HCT116 (cell line): ENCODE measurements around the gene SLC1A4. TPM values are rescaled to one million over a fixed set of nuclear protein-coding genes. Genes with fewer than 3 reads are reported as not detected.

Experiments
- ATAC-seq: fragments of 200-7000 bp; cut with Tn5 transposase; 2 replicates; pipeline ENCODE4 v1.9.1; 2020; ENCODE audit warnings: mild to moderate bottlenecking, moderate library complexity
- BruUV-seq: library from RNA; stranded (reverse); fragments of 400-500 nt; replicated peaks from 2 replicates; lab custom pipeline; 2021; lab: Mats Ljungman, UMichigan
- CTCF ChIA-PET: fragments of 300-600 bp; sonication (Branson Sonifier 250); formaldehyde crosslinking; loops from one replicate; lab custom pipeline; 2021; ENCODE audit warnings: antibody characterized with exemption; lab: Charles Lee
- POLR2A ChIA-PET: fragments of 300-600, 350-600 bp; sonication (Branson Sonifier 250); formaldehyde crosslinking; loops from one replicate; lab custom pipeline; 2021; ENCODE audit warnings: antibody characterized with exemption; lab: Charles Lee
- RAD21 ChIA-PET, 2 experiments: fragments of 300-600 bp; sonication (Branson Sonifier 250); formaldehyde crosslinking; loops; one replicate each; lab custom pipeline; 2023; ENCODE audit warnings: low total read pairs in 2 of 2; ENCODE audit not compliant: uncharacterized antibody in 2 of 2, unreplicated experiment in 2 of 2, low non-redundant PET in 1 of 2; lab: Charles Lee
- DNase-seq: peaks from one replicate; pipeline ENCODE4 v3.0.0-alpha.2; 2010; ENCODE audit warnings: low read depth, low spot score
- H2AFZ ChIP-seq: fragments of 200-600 bp; shearing (Covaris generic), sonication (generic); 2 replicates; pipeline ENCODE4 v1.6.1; 2017; ENCODE audit warnings: low read depth, mixed run types, mixed read lengths, antibody characterized with exemption, low read length; ENCODE audit not compliant: poor library complexity, severe bottlenecking
- H3K27ac ChIP-seq: 2 replicates; pipeline ENCODE4 v1.5.1; 2012; ENCODE audit warnings: low read depth, low read length
- H3K27me3 ChIP-seq: fragments of 200-600 bp; sonication (generic); 2 replicates; pipeline ENCODE4 v1.6.1; 2016; ENCODE audit warnings: mixed run types, low read length, mixed read lengths; ENCODE audit not compliant: insufficient read depth
- H3K36me3 ChIP-seq, 2 experiments: fragments of 200-500 bp in 1 of 2; fragments of 200-600 bp in 1 of 2; sonication (Bioruptor generic) in 1 of 2; sonication (generic) in 1 of 2; 2 replicates each; pipeline versions ENCODE4 v1.5.1 to v1.6.1; 2014 to 2016; ENCODE audit warnings: low read length in 2 of 2, inconsistent platforms in 1 of 2, mixed read lengths in 1 of 2, mixed run types in 1 of 2; ENCODE audit not compliant: insufficient read depth in 2 of 2, control insufficient read depth in 1 of 2
- H3K4me1 ChIP-seq, 2 experiments: fragments of 200-600 bp in 1 of 2; sonication (generic) in 1 of 2; 2 replicates each; pipeline versions ENCODE4 v1.5.1 to v1.6.1; 2012 to 2017; ENCODE audit warnings: low read length in 2 of 2, inconsistent platforms in 1 of 2, mild to moderate bottlenecking in 1 of 2, mixed read lengths in 1 of 2, mixed run types in 1 of 2, moderate library complexity in 1 of 2; ENCODE audit not compliant: insufficient read depth in 2 of 2, control insufficient read depth in 1 of 2
- H3K4me2 ChIP-seq: fragments of 200-600 bp; sonication (generic); 2 replicates; pipeline ENCODE4 v1.6.1; 2017; ENCODE audit warnings: mixed run types, low read length, mixed read lengths
- H3K4me3 ChIP-seq, 2 experiments: fragments of 200-600 bp in 1 of 2; sonication (generic) in 1 of 2; replicated peaks in 1 of 2; 2 replicates each; pipeline ENCODE4 v1.5.1; 2011 to 2016; ENCODE audit warnings: low read length in 2 of 2, control low read depth in 1 of 2, low read depth in 1 of 2, mild to moderate bottlenecking in 1 of 2, mixed read lengths in 1 of 2, mixed run types in 1 of 2
- H3K79me2 ChIP-seq: fragments of 200-600 bp; sonication (generic); 2 replicates; pipeline ENCODE4 v1.6.1; 2017; ENCODE audit warnings: mild to moderate bottlenecking, mixed run types, low read length, moderate library complexity, mixed read lengths; ENCODE audit not compliant: insufficient read depth
- H3K9ac ChIP-seq: fragments of 200-600 bp; sonication (generic); 2 replicates; pipeline ENCODE4 v1.6.1; 2016; ENCODE audit warnings: low read length, mixed read lengths
- H3K9me2 ChIP-seq: fragments of 200-600 bp; sonication (generic), shearing (Covaris generic); 2 replicates; pipeline ENCODE4 v1.6.1; 2017; ENCODE audit warnings: mixed run types, mild to moderate bottlenecking, moderate library complexity; ENCODE audit not compliant: insufficient read depth
- H3K9me3 ChIP-seq, 2 experiments: fragments of 200-500 bp in 1 of 2; fragments of 200-600 bp in 1 of 2; sonication (Bioruptor generic) in 1 of 2; sonication (generic) in 1 of 2; 2 replicates each; pipeline ENCODE4 v1.6.1; 2014 to 2017; ENCODE audit warnings: low read length in 2 of 2, mixed read lengths in 2 of 2, inconsistent platforms in 1 of 2, low read depth in 1 of 2, mild to moderate bottlenecking in 1 of 2, mixed run types in 1 of 2, moderate library complexity in 1 of 2; ENCODE audit not compliant: control insufficient read depth in 1 of 2, insufficient read depth in 1 of 2
- H4K20me1 ChIP-seq: fragments of 200-600 bp; sonication (generic), shearing (Covaris generic); 2 replicates; pipeline ENCODE4 v1.6.1; 2017; ENCODE audit warnings: mixed run types, mild to moderate bottlenecking, moderate library complexity; ENCODE audit not compliant: insufficient read depth
- CEBPB ChIP-seq: IDR thresholded peaks from 2 replicates; pipeline ENCODE4 v1.6.1; 2012; ENCODE audit warnings: low read depth
- SIN3A ChIP-seq: IDR thresholded peaks from 2 replicates; pipeline ENCODE4 v1.6.1; 2012; ENCODE audit warnings: low read depth
- ZFX ChIP-seq: fragments of 450-650 bp; IDR thresholded peaks from 2 replicates; pipeline ENCODE4 v1.6.1; 2017
- intact Hi-C: fragments of 100-400 bp; cut with micrococcal nuclease; formaldehyde crosslinking; loops from 2 replicates; pipeline ENCODE4 v1.10.0; 2022
- total RNA-seq: library from RNA; stranded (reverse); gene quantifications from one replicate; pipeline ENCODE4 v1.2.1, GENCODE V29; 2021; ENCODE audit not compliant: unreplicated experiment
- TF ChIP-seq, protein P1 (sequence below): IDR thresholded peaks from 2 replicates; pipeline ENCODE4 v1.6.1; 2012; ENCODE audit warnings: low read depth

SLC1A4 gene
- total RNA-seq, 1 experiment from 2014 or later: 9.2 TPM

DNA sequence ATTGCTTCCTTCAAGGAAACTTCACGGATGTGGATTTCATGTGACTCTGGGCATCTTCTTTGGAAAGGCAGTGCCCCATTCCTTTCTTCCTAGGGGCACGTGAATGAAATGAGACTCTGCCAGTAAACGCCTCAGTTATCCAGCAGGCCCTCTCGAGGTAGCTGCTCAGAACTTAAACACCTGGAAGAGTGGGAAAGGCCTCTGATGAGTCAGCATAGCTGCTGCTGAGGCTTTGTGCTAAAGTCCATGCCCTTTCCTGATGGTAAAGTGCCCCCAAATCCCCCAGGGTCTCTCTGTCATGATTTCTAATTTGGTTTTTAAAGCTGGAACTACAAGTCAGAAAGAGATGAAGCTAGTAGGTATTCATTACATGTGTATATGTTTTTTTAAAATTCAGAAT is 3.8 kb downstream of the SLC1A4 start (continued):
- TF ChIP-seq, protein P1, sequence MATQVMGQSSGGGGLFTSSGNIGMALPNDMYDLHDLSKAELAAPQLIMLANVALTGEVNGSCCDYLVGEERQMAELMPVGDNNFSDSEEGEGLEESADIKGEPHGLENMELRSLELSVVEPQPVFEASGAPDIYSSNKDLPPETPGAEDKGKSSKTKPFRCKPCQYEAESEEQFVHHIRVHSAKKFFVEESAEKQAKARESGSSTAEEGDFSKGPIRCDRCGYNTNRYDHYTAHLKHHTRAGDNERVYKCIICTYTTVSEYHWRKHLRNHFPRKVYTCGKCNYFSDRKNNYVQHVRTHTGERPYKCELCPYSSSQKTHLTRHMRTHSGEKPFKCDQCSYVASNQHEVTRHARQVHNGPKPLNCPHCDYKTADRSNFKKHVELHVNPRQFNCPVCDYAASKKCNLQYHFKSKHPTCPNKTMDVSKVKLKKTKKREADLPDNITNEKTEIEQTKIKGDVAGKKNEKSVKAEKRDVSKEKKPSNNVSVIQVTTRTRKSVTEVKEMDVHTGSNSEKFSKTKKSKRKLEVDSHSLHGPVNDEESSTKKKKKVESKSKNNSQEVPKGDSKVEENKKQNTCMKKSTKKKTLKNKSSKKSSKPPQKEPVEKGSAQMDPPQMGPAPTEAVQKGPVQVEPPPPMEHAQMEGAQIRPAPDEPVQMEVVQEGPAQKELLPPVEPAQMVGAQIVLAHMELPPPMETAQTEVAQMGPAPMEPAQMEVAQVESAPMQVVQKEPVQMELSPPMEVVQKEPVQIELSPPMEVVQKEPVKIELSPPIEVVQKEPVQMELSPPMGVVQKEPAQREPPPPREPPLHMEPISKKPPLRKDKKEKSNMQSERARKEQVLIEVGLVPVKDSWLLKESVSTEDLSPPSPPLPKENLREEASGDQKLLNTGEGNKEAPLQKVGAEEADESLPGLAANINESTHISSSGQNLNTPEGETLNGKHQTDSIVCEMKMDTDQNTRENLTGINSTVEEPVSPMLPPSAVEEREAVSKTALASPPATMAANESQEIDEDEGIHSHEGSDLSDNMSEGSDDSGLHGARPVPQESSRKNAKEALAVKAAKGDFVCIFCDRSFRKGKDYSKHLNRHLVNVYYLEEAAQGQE: no peak
- TF ChIP-seq ZFX: no peak
- no peak for TF ChIP-seq SIN3A

DNA sequence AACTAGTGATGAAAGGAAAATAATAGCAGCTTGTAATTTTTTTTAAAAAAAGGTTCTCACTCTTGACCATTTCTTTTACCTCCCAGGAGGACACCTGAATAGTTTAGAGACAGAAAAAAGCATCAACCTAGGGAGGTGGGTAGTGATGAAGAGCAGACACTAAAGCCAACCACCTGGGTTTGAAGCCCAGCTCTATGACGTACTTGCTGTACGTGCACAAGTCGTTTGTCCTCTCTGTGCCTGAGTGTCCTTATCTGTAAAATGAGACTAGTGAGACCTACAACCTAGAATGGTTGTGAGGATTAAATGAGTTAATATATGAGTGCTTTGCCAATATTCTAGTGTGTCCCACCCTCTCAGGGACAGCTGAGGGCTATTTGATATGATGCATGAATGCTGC is 5.8 kb downstream of the SLC1A4 start:
- H3K9me3 ChIP-seq: no peaks in the 10 kb centered on the region
- no peaks in the 10 kb centered on the region for H4K20me1 ChIP-seq
- no peaks in the 10 kb centered on the region for H3K9me2 ChIP-seq
- POLR2A ChIA-PET: no interaction called here
- no peak for DNase-seq
- H3K36me3 ChIP-seq: no peaks in the 10 kb centered on the region
- CTCF ChIA-PET: no interaction called here
- H3K4me1 ChIP-seq: peaks cover 0 to 2% of the 10 kb centered on the region in 2 experiments; a peak in 1 of 4 replicates
- TF ChIP-seq CEBPB: no peak
- intact Hi-C loops: no loop called here
- no TSS peak for BruUV-seq
- H3K27ac ChIP-seq: no peak overlapping the region
- no peaks in the 10 kb centered on the region for H3K27me3 ChIP-seq
- RAD21 ChIA-PET: no interaction called here
- H3K4me3 ChIP-seq: no peak overlapping the region
- no peak for ATAC-seq
- H2AFZ ChIP-seq: no peak overlapping the region
- H3K4me2 ChIP-seq: no peak overlapping the region
- H3K9ac ChIP-seq: no peak overlapping the region
- H3K79me2 ChIP-seq: no peaks in the 10 kb centered on the region
